MG63 (cell line): ENCODE results near the gene NKX2-1. TPM values are rescaled to one million over a fixed set of nuclear protein-coding genes. Genes with fewer than 3 reads are reported as not detected.
"Not testable (repeated sequence)": the region's sequence is repeated elsewhere in the genome, so short reads cannot be mapped to it uniquely, and the experiment has no call there.

ENCODE experiments used
- DNase-seq: peaks from one replicate; pipeline ENCODE4 v3.0.0-alpha.2; 2020
- H3K27me3 ChIP-seq: fragments of 250-450 bp; sonication (Bioruptor Pico); 2 replicates; pipeline ENCODE4 v1.5.1; 2020; ENCODE audit warnings: mild to moderate bottlenecking, moderate library complexity
- H3K36me3 ChIP-seq: fragments of 250-450 bp; sonication (Bioruptor Pico); 2 replicates; pipeline ENCODE4 v1.5.1; 2020; ENCODE audit warnings: mild to moderate bottlenecking, moderate library complexity
- H3K4me3 ChIP-seq: fragments of 250-450 bp; sonication (Bioruptor Pico); 2 replicates; pipeline ENCODE4 v1.5.1; 2020; ENCODE audit warnings: mild to moderate bottlenecking, moderate library complexity
- H3K9me3 ChIP-seq: fragments of 250-450 bp; sonication (Bioruptor Pico); 2 replicates; pipeline ENCODE4 v1.5.1; 2020; ENCODE audit warnings: mild to moderate bottlenecking, moderate library complexity
- total RNA-seq: library from RNA; depleted of rRNA; stranded (reverse); fragments of >200 nt; shearing (Covaris generic); gene quantifications from 2 replicates; pipeline ENCODE4 v1.2.3, GENCODE V29; 2014; ENCODE audit warnings: low replicate concordance; rRNA removed

Gene NKX2-1
- total RNA-seq, 1 experiment from 2014 or later, result not detected

DNA sequence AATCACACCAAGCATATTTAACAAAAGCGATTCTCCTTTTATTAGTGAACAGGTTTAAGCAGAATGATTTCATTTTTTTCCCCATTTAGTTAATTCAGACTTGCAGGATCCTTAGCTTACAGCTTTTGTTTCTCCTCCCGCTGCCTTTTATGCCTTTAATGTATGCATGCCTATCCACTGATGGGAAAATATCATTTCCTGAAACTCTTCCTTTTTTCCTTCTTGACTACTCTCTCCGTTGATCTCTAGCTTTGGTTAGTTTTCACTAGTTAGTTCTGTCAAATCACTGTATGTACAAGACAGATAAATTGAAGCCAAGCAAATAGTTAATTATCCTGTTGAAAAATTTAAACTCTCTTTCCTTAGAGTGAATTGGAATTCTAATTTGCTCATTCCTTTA, 26.3 kb downstream of the NKX2-1 start:
- Histone ChIP-seq H3K4me3 (no peak overlapping the region), H3K9me3 (no peaks in the 10 kb centered on the region), H3K36me3 (no peaks in the 10 kb centered on the region), H3K27me3 (peaks cover 65% of the 10 kb centered on the region)
- DNase-seq, result no peak

DNA sequence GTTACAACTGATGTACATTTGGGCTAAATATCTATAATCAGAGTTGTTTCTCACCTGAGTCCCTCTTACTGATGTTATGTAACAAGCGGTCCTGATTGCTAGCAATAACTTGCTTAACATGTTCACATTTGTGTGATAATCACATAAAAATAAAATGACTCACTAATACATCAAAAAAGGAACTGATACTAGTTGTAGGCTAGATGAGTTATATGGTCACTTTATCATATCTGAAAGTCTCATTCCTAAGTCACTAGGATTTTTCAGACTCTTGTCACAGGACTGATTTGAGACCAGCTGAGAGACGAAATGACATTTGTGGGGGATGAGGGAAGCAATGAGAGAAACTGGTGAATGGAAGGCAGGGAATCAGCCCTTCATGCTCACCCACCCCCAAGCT, 34.3 kb downstream of the NKX2-1 start:
- no peaks in the 10 kb centered on the region for H3K36me3 ChIP-seq
- peaks cover 4% of the 10 kb centered on the region for H3K27me3 ChIP-seq
- no peaks in the 10 kb centered on the region for H3K9me3 ChIP-seq
- H3K4me3 ChIP-seq, result no peak overlapping the region
- DNase-seq, result no peak

DNA sequence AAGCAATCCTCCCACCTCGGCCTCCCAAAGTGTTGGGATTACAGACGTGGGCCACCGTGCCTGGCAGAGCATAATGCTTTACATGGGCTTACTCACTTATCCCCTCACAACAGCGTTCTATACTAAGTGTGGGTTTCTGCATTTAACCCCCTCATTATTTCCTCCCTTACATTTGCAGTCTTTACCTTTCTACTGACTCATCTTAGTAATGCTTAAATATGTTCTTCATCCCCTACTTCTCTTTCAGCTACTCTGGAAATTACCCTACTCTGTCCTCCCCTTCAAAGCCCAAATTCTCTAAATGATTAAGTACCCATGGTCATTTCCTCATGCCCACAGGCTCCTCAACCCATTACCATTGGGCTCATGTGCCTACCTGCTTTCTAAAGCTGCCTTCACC, 40.7 kb downstream of the NKX2-1 start:
- H3K36me3 ChIP-seq, result no peaks in the 10 kb centered on the region
- no peak overlapping the region for H3K4me3 ChIP-seq
- no peaks in the 10 kb centered on the region; the same call in 1 of the 2 replicates for H3K27me3 ChIP-seq
- DNase-seq, result no peak
- no peaks in the 10 kb centered on the region for H3K9me3 ChIP-seq

DNA sequence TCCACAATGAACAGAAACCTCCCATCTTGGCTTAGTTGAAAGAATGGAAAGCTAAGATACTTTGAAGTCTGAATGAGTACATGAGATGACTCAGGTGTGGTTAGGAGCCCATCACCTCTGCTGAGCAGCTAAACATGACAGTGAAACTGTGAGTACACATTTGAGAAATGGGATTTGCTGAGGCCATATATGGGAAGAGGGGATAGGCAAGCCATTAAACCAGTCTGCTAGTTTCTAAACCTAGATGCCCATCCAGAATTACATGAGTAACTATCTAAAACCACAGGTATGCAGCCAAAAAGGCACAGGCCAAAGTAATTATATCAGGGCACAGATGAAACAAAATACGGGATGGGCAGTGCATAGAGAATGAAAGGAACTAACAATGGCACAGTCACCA, 41.2 kb downstream of the NKX2-1 start:
- DNase-seq, result no peak
- no peaks in the 10 kb centered on the region for H3K9me3 ChIP-seq
- H3K4me3 ChIP-seq, result no peak overlapping the region
- H3K36me3 ChIP-seq, result no peaks in the 10 kb centered on the region
- H3K27me3 ChIP-seq, result no peaks in the 10 kb centered on the region; the same call in 1 of the 2 replicates

DNA sequence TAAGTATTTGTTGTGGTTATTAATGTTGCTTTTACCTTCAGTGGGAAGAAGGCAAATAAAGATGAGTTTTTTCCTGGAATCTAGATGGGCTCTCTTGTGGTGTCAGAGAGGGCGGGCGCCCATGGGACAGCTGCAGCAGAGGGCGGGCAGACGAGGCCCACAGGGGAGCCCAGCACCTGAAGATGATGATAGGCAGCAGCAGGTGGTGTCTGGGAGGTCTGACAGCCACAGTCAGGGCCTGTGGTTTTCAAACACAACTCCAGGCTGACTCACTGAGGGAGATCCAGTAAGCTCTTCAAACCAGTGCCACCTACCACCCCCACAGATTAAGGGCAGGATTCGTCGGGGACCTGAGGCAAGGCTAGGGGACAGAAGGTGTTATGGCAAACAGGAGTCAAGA, 42.8 kb downstream of the NKX2-1 start:
- no peak for DNase-seq
- Histone ChIP-seq H3K9me3 (no peaks in the 10 kb centered on the region), H3K4me3 (no peak overlapping the region), H3K36me3 (no peaks in the 10 kb centered on the region), H3K27me3 (no peaks in the 10 kb centered on the region)

DNA sequence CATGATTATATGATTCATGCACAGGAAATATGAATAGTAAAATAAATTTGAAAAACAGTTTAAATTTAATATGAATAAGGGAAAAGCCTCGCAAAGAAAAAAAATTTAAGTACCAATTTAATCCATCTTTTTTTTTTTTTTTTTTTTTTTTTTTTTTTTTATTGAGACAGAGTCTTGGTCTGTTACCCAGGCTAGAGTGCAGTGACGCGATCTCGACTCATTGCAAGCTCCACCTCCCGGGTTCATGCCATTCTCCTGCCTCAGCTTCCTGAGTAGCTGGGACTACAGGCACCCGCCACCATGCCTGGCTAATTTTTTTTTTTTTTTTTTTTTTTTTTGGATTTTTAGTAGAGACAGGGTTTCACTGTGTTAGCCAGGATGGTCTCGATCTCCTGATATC, 44.0 kb downstream of the NKX2-1 start:
- DNase-seq, result not testable (repeated sequence)

DNA sequence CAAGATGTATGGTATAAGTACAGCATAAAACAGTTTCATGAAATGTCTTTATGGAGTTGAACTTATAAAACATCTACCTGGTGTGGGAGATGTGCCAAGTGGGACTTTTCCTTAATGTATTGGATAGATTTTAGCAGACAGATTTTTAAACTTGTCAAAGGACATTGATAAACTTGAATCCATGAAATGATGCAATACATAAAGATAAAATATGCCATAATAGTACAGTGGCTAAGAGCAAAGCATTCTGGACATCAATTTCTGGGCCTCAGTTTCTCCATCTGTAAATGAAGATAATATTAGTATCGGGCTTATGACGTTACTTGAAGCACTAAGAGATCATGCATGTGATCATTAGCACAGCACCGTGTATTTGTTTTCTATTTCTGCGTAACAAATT, 45.4 kb downstream of the NKX2-1 start:
- H3K4me3 ChIP-seq, result no peak overlapping the region
- no peak for DNase-seq
- H3K27me3 ChIP-seq, result no peaks in the 10 kb centered on the region
- H3K36me3 ChIP-seq, result no peaks in the 10 kb centered on the region
- no peaks in the 10 kb centered on the region for H3K9me3 ChIP-seq

More for the DNA sequence above, 44.0 kb downstream of the NKX2-1 start:
- H3K4me3 ChIP-seq, H3K36me3 ChIP-seq, H3K27me3 ChIP-seq, H3K9me3 ChIP-seq: not testable (repeated sequence)

DNA sequence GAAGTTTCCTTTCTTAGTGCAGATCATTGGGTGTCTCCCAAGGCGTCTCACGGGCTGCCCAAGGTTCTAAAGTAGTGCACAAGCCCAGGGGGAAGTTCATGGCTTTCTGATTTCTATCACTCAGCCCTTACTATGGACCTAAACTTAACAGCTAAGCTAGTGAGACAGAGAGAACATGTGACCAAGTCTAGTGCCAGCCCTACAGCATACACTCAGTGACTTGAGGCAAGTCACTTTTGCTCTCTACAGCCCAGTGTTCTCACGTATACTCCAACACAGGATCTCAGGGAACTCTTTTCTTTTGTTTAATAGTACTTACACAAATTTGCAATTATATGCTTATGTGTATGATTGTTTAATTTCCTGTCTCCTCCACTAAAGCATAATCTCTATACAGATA, 48.6 kb downstream of the NKX2-1 start:
- Histone ChIP-seq H3K9me3 (no peaks in the 10 kb centered on the region), H3K4me3 (no peak overlapping the region), H3K36me3 (no peaks in the 10 kb centered on the region), H3K27me3 (no peaks in the 10 kb centered on the region)
- no peak for DNase-seq

DNA sequence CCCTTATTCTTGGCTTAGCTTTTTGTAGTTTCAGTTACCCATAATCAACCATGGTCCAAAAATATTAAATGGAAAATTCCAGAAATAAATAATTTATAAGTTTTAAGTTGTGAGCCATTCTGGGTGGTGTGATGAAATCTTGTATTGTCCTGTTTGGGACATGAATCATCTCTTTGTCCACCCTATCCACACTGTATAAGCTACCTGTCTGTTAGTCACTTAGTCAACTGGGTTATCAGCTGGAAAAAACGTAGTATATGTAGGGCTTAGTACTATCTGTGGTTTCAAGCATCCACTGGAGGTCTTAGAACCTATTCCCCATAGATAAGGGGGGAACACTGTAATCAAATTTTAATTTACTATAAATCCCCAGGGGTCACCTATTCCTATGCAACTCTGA, 52.7 kb downstream of the NKX2-1 start:
- Histone ChIP-seq H3K27me3 (no peaks in the 10 kb centered on the region), H3K9me3 (no peaks in the 10 kb centered on the region), H3K36me3 (no peaks in the 10 kb centered on the region), H3K4me3 (no peak overlapping the region)
- DNase-seq, result no peak

Other genes starting within 250 kb of the NKX2-1 start
- gene MBIP, start 199.6 kb downstream of the NKX2-1 start, total RNA-seq, result 4.2 and 24.8 TPM in 2 replicates
- gene NKX2-8, start 62.4 kb upstream of the NKX2-1 start, total RNA-seq, result not detected in 2 replicates
- gene PAX9, start 141.6 kb upstream of the NKX2-1 start, total RNA-seq, result 0.99 and 1.2 TPM in 2 replicates